GM10248 (cell line): ENCODE data around the gene GABARAPL1.
A peak's percentile ranks its signal among the peaks of the same experiment; 100 is the strongest.

Experiments used
- CTCF ChIA-PET: fragments of 300-600 bp; sonication (Branson Sonifier 250); formaldehyde crosslinking; extraction: SDS; loops from one replicate; lab custom pipeline; 2021; ENCODE audit warnings: antibody characterized with exemption; lab: Yijun Ruan, JAX
- POLR2A ChIA-PET: fragments of 350-650 bp; sonication (Branson Sonifier 250); formaldehyde crosslinking; extraction: SDS; loops from one replicate; lab custom pipeline; 2020; ENCODE audit warnings: antibody characterized with exemption; lab: Yijun Ruan, JAX
- DNase-seq: peaks from one replicate; pipeline ENCODE4 v3.0.0; 2012; ENCODE audit errors: extremely low spot score
- TF ChIP-seq, protein P1 (sequence below): IDR thresholded peaks from 2 replicates; pipeline ENCODE4 v1.5.1; 2012; ENCODE audit warnings: mild to moderate bottlenecking, low read depth; ENCODE audit errors: extremely low read depth, missing control alignments, control extremely low read depth

Gene GABARAPL1

DNA sequence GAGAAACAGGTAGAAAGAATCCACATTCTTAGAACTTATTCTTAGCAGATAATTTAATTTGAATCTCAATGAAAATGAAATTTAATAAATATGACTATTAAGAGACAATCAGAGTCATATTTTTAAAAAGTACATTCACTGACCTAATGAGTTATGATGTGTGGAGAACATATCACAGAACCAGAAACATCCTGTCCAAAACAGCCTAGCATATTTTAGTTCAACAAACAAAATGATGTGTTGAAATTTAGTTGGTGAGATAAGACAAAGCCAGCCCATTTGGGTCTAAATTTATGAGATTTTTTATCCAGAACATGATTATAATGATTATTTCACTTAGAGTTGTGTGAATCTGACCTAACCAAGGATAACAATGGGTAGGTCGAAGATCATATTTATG is 25.8 kb downstream of the GABARAPL1 start:
- TF ChIP-seq, protein P1, sequence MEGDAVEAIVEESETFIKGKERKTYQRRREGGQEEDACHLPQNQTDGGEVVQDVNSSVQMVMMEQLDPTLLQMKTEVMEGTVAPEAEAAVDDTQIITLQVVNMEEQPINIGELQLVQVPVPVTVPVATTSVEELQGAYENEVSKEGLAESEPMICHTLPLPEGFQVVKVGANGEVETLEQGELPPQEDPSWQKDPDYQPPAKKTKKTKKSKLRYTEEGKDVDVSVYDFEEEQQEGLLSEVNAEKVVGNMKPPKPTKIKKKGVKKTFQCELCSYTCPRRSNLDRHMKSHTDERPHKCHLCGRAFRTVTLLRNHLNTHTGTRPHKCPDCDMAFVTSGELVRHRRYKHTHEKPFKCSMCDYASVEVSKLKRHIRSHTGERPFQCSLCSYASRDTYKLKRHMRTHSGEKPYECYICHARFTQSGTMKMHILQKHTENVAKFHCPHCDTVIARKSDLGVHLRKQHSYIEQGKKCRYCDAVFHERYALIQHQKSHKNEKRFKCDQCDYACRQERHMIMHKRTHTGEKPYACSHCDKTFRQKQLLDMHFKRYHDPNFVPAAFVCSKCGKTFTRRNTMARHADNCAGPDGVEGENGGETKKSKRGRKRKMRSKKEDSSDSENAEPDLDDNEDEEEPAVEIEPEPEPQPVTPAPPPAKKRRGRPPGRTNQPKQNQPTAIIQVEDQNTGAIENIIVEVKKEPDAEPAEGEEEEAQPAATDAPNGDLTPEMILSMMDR = no peak
- ChIA-PET CTCF (no interaction called here), POLR2A (no interaction called here)
- DNase-seq = no peak

DNA sequence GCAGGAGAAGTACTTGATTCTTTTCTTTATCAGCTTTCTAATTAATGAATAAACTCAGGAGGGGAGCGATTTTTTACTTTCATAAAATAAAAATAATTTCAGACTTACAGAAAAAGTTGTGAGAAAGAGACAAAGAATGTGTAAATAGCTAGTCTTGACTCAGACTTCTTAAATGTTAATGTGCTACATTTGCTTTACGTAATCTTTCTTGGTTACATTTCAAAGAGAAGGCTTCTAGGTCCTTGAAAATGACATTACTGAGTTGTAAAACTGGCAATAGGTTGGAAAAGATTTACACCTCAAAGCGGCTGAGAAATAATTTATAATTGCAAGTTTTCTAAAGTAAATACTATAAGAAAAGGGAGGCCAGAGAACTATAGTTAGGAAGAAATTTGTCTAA is 28.6 kb downstream of the GABARAPL1 start:
- ChIA-PET POLR2A (no interaction called here), CTCF (no interaction called here)
- DNase-seq = no peak
- TF ChIP-seq, protein P1 = no peak

DNA sequence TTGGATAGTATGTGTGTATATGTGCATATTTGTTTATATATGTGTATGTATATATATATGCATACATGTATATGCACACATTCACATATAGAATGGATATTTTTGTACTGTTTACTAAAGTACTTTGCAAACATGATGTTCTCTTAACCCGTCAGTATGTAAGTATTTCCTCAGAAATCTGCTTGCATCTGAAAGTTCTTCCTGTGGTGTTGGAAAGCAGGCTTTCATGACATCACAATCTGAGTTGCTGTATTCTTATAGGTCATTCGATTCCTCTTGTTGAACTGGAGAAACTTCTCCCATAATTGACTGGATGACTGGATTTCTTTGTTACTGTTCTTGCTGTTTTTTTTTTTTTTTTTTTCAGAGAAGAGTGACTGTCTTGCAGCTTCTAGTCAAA is 29.1 kb downstream of the GABARAPL1 start:
- TF ChIP-seq, protein P1 = no peak
- DNase-seq = no peak
- CTCF ChIA-PET = no interaction called here
- POLR2A ChIA-PET = no interaction called here

DNA sequence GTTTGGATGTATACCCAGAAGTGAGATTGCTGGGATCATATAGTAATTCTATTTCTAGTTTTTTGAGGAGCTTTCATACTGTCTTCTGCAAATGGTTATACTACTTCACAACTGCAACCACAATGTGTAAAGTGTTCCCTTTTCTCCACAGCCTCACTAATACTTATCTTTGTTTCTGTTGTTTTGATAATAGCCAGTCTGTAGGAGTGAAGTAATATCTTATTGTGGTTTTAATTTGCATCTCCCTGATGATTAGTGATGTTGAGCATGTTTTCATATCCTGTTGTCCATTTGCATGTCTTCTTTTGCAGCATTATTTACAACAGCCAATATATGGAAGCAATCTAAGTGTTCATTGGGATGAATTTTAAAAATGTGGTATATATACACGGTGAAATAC is 29.9 kb downstream of the GABARAPL1 start:
- TF ChIP-seq, protein P1 = no peak
- ChIA-PET CTCF (no interaction called here), POLR2A (no interaction called here)
- no peak for DNase-seq

DNA sequence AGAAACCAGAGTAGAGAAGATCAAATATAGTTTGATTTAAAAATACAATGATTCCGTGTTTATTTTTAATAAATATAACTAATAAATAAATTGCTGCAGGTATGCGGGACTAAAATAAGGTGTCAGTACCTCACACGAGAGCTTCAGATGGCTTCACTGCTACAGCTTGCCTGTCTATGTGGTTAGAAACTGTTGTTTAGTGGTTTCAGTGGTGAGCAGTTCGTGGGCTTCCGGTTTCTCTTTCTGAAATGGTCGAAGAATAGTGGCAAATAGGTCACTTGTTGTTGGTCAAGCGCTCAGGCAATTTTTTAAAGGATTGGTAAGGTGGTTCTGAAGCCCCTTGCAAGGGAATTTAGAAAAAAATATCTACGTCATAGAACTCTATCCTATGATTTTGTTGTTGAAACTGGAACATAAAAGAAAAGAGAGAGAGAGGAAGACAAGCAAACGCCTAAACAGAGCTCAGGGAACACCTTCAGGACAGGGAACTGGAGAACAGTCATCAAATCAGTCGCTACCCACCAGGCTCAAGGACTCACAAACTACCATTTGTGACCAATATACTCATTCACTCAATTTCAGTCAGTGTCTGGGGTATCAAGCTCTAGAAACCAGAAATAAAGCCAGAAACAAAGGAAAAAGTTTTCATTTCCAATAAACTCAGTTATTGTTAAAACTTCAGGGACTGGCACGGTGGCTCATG is 31.3 kb downstream of the GABARAPL1 start:
- peak; percentile 47 for DNase-seq
- TF ChIP-seq, protein P1 = no peak
- CTCF ChIA-PET = interaction anchor here (1.0 kb wide), 2 partner anchors 9 to 122 kb away, joined by 3 read pairs; no protein-coding TSS in a partner anchor
- POLR2A ChIA-PET = no interaction called here

DNA sequence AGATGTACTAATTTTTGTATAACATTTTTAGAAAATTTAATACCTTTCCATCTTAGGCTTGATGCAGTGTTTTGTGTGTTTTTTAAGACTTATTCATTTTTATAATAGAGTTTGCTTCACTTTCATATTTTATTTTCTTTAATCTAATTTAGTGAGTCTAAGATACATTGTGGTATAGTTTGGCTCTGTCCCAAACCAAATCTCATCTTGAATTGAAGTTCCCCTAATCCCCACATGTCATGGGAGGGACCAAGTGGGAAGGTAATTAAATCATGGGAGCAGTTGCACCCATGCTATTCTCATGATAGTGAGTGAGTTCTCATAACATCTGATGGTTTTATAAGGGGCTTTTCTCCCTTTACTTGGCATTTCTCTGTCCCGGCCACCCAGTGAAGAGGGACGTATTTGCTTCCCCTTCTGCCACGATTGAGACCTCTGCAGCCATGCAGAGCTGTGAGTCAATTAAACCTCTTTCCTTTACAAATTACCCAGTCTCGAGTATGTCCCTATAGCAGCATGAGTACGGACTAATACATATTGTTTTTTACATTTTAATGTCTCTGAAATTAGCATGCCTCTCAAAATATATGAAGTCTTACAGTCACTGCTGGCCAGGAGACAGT is 34.9 kb downstream of the GABARAPL1 start:
- DNase-seq = no peak
- TF ChIP-seq, protein P1 = no peak
- POLR2A ChIA-PET = no interaction called here
- CTCF ChIA-PET = interaction anchor here (1.7 kb wide), 1 partner anchor 11 kb away, joined by 5 read pairs; no protein-coding TSS in a partner anchor
